K562 (cell line): Measurements from ENCODE around the gene MRNIP. TPM values are rescaled to one million over a fixed set of nuclear protein-coding genes. Genes with fewer than 3 reads are reported as not detected.

Experiments used
- ARID4B ChIP-seq: sonication (generic); formaldehyde crosslinking; IDR thresholded peaks from 2 replicates; pipeline ENCODE4 v1.8.0; 2022; ENCODE audit warnings: mild to moderate bottlenecking, missing genetic modification reagents
- BCOR ChIP-seq: fragments of 450-650 bp; IDR thresholded peaks from 2 replicates; pipeline ENCODE4 v1.6.1; 2016
- CBX3 ChIP-seq, 2 experiments: IDR thresholded peaks; 1 replicate in 1 of 2; 2 replicates in 1 of 2; pipeline ENCODE4 v1.6.1; 2012; ENCODE audit warnings: inconsistent platforms in 2 of 2, low read length in 2 of 2, borderline replicate concordance in 1 of 2, control low read depth in 1 of 2
- CHD7 ChIP-seq: fragments of 200-600 bp; sonication (generic); IDR thresholded peaks from one replicate; pipeline ENCODE4 v1.6.1; 2012; ENCODE audit warnings: mild to moderate bottlenecking, low read depth, low read length, inconsistent platforms
- DIDO1 ChIP-seq: fragments of 450-650 bp; IDR thresholded peaks from 2 replicates; pipeline ENCODE4 v1.6.1; 2016; ENCODE audit warnings: low read depth, missing biosample characterization, missing genetic modification characterization
- POLR2H ChIP-seq: IDR thresholded peaks from 2 replicates; pipeline ENCODE4 v1.6.1; 2016; ENCODE audit warnings: missing genetic modification characterization, low read depth, mild to moderate bottlenecking, control low read depth, missing compliant biosample characterization, moderate library complexity
- SMARCC2 ChIP-seq: fragments of 450-650 bp; IDR thresholded peaks from 2 replicates; pipeline ENCODE4 v1.6.1; 2017; ENCODE audit warnings: antibody characterized with exemption, moderate library complexity, mild to moderate bottlenecking, low read depth
- TFAM ChIP-seq: fragments of 250-450 bp; sonication (Bioruptor Pico); conservative IDR thresholded peaks from 2 replicates; pipeline ENCODE4 v1.5.0; 2021; ENCODE audit warnings: mild to moderate bottlenecking, moderate library complexity
- YY1 ChIP-seq, 3 experiments: IDR thresholded peaks; 2 replicates each; pipeline ENCODE4 v1.6.1; 2011; ENCODE audit warnings: low read length in 2 of 3, mild to moderate bottlenecking in 2 of 3, moderate library complexity in 2 of 3, borderline replicate concordance in 1 of 3, control low read depth in 1 of 3, low read depth in 1 of 3; ENCODE audit not compliant: insufficient read depth in 3 of 3, insufficient replicate concordance in 2 of 3, control insufficient read depth in 1 of 3, insufficient read length in 1 of 3; ENCODE audit errors: extremely low read depth in 1 of 3
- polyA plus RNA-seq, 8 experiments: library from polyadenylated mRNA; depleted of rRNA in 4 of 8; stranded (reverse) in 5 of 8; unstranded in 3 of 8; fragments of >200 nt; fragmentation: Nextera tagmentation in 2 of 8; fragmentation: Illumina TruSeq in 1 of 8; extraction: Ambion mirVana in 2 of 8; extraction: Trizol in 1 of 8; gene quantifications; 2 replicates each; pipeline versions ENCODE4 v1.2.1 to v1.2.3, GENCODE V29; 2011 to 2014; ENCODE audit warnings: inconsistent platforms in 1 of 8, missing spikeins in 1 of 8
- total RNA-seq, 7 experiments: library from RNA; depleted of rRNA in 6 of 7; stranded (reverse); fragments of >200 nt in 6 of 7; fragmentation: Illumina TruSeq in 2 of 7; extraction: Trizol in 2 of 7; gene quantifications; 2 replicates each; pipeline versions ENCODE4 v1.2.1 to v1.2.3, GENCODE V29; 2011 to 2021; ENCODE audit warnings: low replicate concordance in 1 of 7

The MRNIP gene
- total and polyA plus RNA-seq, 9 of the 15 experiments (the other 6 are each of a cell fraction or from before 2014, with no cell fraction given) = 3.6 to 39.0 (median 16.8) TPM

GRCh38 chr5:179858586-179859427, at the start of gene MRNIP (continued):
- TF ChIP-seq CHD7 (no peak), SMARCC2 (no peak), CBX3 (IDR thresholded peaks at IDR 0.05; ENCODE audit: borderline replicate concordance in 1 of 2, low read length in 2 of 2) (0 out of 3 replicates have a peak, but pooled peaks of 1 of the 2 experiments have one; percentile 16), TFAM (no peak), BCOR (0 out of 2 replicates have a peak, but pooled peaks have one; percentile 41), ARID4B (CRISPR knock-in tag) (peak; percentile 95), YY1 (IDR thresholded peaks at IDR 0.05; ENCODE audit: borderline replicate concordance in 1 of 3, control insufficient read depth in 1 of 3, extremely low read depth in 1 of 3, insufficient read depth in 3 of 3, insufficient read length in 1 of 3, insufficient replicate concordance in 2 of 3, low read depth in 1 of 3, low read length in 2 of 3) (peak; percentile 24 to 66 (median 58)), DIDO1 (tag) (no peak), POLR2H (tag) (no peak)
